Fibroblast of mammary gland (primary cell): ENCODE results near the gene AGR3.

Source experiments
- DNase-seq: peaks from one replicate; pipeline ENCODE4 v3.0.0-alpha.2; 2010; ENCODE audit warnings: low read depth
- H3K4me3 ChIP-seq: 2 replicates; pipeline ENCODE4 v1.5.1; 2011; ENCODE audit warnings: low read depth, mild to moderate bottlenecking, low read length, moderate library complexity; ENCODE audit not compliant: control insufficient read depth
- TF ChIP-seq, protein P1 (sequence below): conservative IDR thresholded peaks from 2 replicates; pipeline ENCODE4 v1.5.1; 2011; ENCODE audit warnings: low read depth, low read length, inconsistent platforms; ENCODE audit not compliant: control insufficient read depth, insufficient read depth

AGR3 gene

GRCh38 chr7:16851829-16852228, 30.0 kb downstream of the AGR3 start:
- H3K4me3 ChIP-seq: no peak overlapping the region
- TF ChIP-seq, protein P1, sequence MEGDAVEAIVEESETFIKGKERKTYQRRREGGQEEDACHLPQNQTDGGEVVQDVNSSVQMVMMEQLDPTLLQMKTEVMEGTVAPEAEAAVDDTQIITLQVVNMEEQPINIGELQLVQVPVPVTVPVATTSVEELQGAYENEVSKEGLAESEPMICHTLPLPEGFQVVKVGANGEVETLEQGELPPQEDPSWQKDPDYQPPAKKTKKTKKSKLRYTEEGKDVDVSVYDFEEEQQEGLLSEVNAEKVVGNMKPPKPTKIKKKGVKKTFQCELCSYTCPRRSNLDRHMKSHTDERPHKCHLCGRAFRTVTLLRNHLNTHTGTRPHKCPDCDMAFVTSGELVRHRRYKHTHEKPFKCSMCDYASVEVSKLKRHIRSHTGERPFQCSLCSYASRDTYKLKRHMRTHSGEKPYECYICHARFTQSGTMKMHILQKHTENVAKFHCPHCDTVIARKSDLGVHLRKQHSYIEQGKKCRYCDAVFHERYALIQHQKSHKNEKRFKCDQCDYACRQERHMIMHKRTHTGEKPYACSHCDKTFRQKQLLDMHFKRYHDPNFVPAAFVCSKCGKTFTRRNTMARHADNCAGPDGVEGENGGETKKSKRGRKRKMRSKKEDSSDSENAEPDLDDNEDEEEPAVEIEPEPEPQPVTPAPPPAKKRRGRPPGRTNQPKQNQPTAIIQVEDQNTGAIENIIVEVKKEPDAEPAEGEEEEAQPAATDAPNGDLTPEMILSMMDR: no peak
- no peak for DNase-seq

GRCh38 chr7:16850614-16851466, 30.9 kb downstream of the AGR3 start:
- DNase-seq: no peak
- TF ChIP-seq, protein P1: no peak
- H3K4me3 ChIP-seq: no peak overlapping the region

- no peak overlapping the region for H3K4me3 ChIP-seq
- TF ChIP-seq, protein P1: no peak
- no peak for DNase-seq
Observed at GRCh38 chr7:16849296-16850148, 32.3 kb downstream of the AGR3 start.

- H3K4me3 ChIP-seq: no peak overlapping the region
- DNase-seq: no peak
- TF ChIP-seq, protein P1: no peak
Observed at GRCh38 chr7:16847381-16847860, 34.4 kb downstream of the AGR3 start.

GRCh38 chr7:16846601-16847165, 35.1 kb downstream of the AGR3 start:
- TF ChIP-seq, protein P1: no peak

DNA sequence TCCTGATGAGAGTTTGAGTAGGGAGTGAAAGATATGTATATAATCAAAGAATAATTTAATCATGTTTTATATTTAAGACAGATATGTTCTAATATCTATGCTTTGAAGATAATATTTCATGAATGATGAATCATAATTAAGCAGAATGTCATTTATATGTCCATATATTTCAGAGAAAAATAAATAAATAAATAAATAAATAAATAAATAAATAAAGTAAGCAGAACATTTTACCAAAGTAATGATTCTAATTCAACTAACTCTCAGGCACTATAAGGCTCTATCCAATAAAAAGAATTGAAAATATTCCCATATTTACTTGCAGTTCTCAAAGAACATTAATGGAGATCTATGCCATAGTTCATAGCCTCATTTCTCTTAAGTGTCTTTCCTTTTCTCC, 36.0 kb downstream of the AGR3 start:
- TF ChIP-seq, protein P1: no peak
- no peak overlapping the region for H3K4me3 ChIP-seq
- no peak for DNase-seq

More at GRCh38 chr7:16846601-16847165, 35.1 kb downstream of the AGR3 start:
- no peak for DNase-seq
- H3K4me3 ChIP-seq: no peak overlapping the region
